Measurements from ENCODE around the gene CANX. TPM values are rescaled to one million over a fixed set of nuclear protein-coding genes. Genes with fewer than 3 reads are reported as not detected.

Gene CANX
- total and polyA plus RNA-seq, 2 of the 13 experiments (the other 11 are each of a cell fraction or from before 2014, with no cell fraction given): 477 to 680 TPM

DNA sequence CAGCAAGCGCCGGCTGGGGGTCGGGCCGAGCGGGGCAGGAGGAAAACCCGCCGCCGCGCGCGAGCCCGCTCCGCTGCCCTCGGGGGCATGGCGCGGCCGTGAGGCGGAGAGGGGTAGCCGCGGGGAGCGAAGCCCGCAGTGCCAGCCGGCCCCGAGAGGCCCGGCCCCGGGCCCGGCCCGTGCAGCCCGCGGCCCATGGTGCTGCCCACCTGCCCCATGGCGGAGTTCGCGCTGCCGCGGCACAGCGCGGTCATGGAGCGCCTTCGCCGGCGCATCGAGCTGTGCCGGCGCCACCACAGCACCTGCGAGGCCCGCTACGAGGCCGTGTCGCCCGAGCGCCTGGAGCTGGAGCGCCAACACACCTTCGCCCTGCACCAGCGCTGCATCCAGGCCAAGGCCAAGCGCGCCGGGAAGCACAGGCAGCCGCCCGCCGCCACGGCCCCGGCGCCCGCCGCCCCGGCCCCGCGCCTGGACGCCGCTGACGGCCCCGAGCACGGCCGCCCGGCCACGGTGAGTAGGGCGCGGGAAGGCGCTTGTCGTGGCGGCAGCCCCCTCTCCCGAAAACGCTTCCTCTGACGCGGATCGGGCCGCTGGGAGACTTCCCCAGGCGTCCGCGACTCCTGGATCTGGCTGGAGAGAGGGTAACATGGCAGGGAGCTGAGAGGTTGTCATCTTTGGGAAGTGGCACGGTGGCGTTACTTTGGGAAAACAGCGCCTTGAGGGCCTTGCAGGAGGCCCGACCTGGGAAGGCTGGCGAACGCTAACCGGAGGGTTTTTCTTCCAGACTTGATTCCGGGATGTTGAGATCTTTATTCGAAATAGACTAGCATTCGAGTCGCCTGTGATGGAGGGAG is 34.4 kb downstream of the CANX start (continued):
- no peak for TF ChIP-seq ZNF709 (CRISPR knock-in tag; IDR thresholded peaks at IDR 0.05)
- no peak for TF ChIP-seq ZNF496 (CRISPR knock-in tag; IDR thresholded peaks at IDR 0.05; ENCODE audit: insufficient replicate concordance)
- TF ChIP-seq SALL1 (CRISPR knock-in tag; IDR thresholded peaks at IDR 0.05): peak; percentile 24; the same call in 1 of the 2 replicates
- TF ChIP-seq, protein P1, sequence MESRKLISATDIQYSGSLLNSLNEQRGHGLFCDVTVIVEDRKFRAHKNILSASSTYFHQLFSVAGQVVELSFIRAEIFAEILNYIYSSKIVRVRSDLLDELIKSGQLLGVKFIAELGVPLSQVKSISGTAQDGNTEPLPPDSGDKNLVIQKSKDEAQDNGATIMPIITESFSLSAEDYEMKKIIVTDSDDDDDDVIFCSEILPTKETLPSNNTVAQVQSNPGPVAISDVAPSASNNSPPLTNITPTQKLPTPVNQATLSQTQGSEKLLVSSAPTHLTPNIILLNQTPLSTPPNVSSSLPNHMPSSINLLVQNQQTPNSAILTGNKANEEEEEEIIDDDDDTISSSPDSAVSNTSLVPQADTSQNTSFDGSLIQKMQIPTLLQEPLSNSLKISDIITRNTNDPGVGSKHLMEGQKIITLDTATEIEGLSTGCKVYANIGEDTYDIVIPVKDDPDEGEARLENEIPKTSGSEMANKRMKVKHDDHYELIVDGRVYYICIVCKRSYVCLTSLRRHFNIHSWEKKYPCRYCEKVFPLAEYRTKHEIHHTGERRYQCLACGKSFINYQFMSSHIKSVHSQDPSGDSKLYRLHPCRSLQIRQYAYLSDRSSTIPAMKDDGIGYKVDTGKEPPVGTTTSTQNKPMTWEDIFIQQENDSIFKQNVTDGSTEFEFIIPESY (CRISPR knock-in tag; IDR thresholded peaks at IDR 0.05): no peak
- TF ChIP-seq, protein P2, sequence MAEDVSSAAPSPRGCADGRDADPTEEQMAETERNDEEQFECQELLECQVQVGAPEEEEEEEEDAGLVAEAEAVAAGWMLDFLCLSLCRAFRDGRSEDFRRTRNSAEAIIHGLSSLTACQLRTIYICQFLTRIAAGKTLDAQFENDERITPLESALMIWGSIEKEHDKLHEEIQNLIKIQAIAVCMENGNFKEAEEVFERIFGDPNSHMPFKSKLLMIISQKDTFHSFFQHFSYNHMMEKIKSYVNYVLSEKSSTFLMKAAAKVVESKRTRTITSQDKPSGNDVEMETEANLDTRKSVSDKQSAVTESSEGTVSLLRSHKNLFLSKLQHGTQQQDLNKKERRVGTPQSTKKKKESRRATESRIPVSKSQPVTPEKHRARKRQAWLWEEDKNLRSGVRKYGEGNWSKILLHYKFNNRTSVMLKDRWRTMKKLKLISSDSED (CRISPR knock-in tag; IDR thresholded peaks at IDR 0.05): 0 out of 2 replicates have a peak, but pooled peaks have one; percentile 50
- TF ChIP-seq IKZF4 (CRISPR knock-in tag; IDR thresholded peaks at IDR 0.05; ENCODE audit: borderline replicate concordance, low read depth, not compliant biosample characterization): no peak
- TF ChIP-seq ETS1 (CRISPR knock-in tag; IDR thresholded peaks at IDR 0.05): 0 out of 2 replicates have a peak, but pooled peaks have one; percentile 12
- TF ChIP-seq, protein P3, sequence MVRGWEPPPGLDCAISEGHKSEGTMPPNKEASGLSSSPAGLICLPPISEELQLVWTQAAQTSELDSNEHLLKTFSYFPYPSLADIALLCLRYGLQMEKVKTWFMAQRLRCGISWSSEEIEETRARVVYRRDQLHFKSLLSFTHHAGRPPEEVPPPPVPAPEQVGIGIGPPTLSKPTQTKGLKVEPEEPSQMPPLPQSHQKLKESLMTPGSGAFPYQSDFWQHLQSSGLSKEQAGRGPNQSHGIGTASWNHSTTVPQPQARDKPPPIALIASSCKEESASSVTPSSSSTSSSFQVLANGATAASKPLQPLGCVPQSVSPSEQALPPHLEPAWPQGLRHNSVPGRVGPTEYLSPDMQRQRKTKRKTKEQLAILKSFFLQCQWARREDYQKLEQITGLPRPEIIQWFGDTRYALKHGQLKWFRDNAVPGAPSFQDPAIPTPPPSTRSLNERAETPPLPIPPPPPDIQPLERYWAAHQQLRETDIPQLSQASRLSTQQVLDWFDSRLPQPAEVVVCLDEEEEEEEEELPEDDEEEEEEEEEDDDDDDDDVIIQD (CRISPR knock-in tag; IDR thresholded peaks at IDR 0.05; ENCODE audit: low read depth): no peak
- TF ChIP-seq SAP130 (CRISPR knock-in tag; IDR thresholded peaks at IDR 0.05; ENCODE audit: low read depth): no peak; the same call in none of the 2 replicates
- TF ChIP-seq ZNF687 (CRISPR knock-in tag; IDR thresholded peaks at IDR 0.05): peak; percentile 35
- TF ChIP-seq, protein P4, sequence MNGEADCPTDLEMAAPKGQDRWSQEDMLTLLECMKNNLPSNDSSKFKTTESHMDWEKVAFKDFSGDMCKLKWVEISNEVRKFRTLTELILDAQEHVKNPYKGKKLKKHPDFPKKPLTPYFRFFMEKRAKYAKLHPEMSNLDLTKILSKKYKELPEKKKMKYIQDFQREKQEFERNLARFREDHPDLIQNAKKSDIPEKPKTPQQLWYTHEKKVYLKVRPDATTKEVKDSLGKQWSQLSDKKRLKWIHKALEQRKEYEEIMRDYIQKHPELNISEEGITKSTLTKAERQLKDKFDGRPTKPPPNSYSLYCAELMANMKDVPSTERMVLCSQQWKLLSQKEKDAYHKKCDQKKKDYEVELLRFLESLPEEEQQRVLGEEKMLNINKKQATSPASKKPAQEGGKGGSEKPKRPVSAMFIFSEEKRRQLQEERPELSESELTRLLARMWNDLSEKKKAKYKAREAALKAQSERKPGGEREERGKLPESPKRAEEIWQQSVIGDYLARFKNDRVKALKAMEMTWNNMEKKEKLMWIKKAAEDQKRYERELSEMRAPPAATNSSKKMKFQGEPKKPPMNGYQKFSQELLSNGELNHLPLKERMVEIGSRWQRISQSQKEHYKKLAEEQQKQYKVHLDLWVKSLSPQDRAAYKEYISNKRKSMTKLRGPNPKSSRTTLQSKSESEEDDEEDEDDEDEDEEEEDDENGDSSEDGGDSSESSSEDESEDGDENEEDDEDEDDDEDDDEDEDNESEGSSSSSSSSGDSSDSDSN (CRISPR knock-in tag; IDR thresholded peaks at IDR 0.05): peak; percentile 91
- no peak for TF ChIP-seq ZNF878 (CRISPR knock-in tag; IDR thresholded peaks at IDR 0.05)
- TF ChIP-seq, protein P5, sequence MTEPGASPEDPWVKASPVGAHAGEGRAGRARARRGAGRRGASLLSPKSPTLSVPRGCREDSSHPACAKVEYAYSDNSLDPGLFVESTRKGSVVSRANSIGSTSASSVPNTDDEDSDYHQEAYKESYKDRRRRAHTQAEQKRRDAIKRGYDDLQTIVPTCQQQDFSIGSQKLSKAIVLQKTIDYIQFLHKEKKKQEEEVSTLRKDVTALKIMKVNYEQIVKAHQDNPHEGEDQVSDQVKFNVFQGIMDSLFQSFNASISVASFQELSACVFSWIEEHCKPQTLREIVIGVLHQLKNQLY (CRISPR knock-in tag; IDR thresholded peaks at IDR 0.05): no peak
- no peak for TF ChIP-seq MED1 (CRISPR knock-in tag; IDR thresholded peaks at IDR 0.05)

Data from HepG2 (cell line).